MM.1S (cell line): ENCODE measurements around the gene TXNIP.

ENCODE experiments used
- DNase-seq: peaks from one replicate; pipeline ENCODE4 v3.0.0-alpha.2; 2015
- H2AFZ ChIP-seq: fragments of 300-600 bp; sonication (generic); 2 replicates; pipeline ENCODE4 v1.6.0; 2016; ENCODE audit warnings: antibody characterized with exemption, low read length
- H3F3A ChIP-seq: fragments of 300-600 bp; sonication (generic); 2 replicates; pipeline ENCODE4 v1.6.1; 2016; ENCODE audit warnings: mild to moderate bottlenecking, antibody characterized with exemption, low read length, moderate library complexity, mixed read lengths; ENCODE audit not compliant: insufficient read depth
- H3K27ac ChIP-seq: fragments of 300-600 bp; sonication (generic); 2 replicates; pipeline ENCODE4 v1.5.1; 2016; ENCODE audit warnings: mild to moderate bottlenecking, low read length
- H3K27me3 ChIP-seq: fragments of 300-600 bp; sonication (generic); replicated peaks from 2 replicates; pipeline ENCODE4 v1.6.0; 2016; ENCODE audit warnings: low read length; ENCODE audit not compliant: insufficient read depth
- H3K36me3 ChIP-seq: fragments of 300-600 bp; sonication (generic); replicated peaks from 2 replicates; pipeline ENCODE4 v1.6.1; 2016; ENCODE audit warnings: mild to moderate bottlenecking, low read length, mixed read lengths; ENCODE audit not compliant: insufficient read depth
- H3K4me1 ChIP-seq: fragments of 300-600 bp; sonication (generic); 2 replicates; pipeline ENCODE4 v1.6.1; 2016; ENCODE audit warnings: low read length, mixed read lengths
- H3K4me2 ChIP-seq: fragments of 300-600 bp; sonication (generic); 2 replicates; pipeline ENCODE4 v1.6.0; 2016; ENCODE audit warnings: low read depth, low read length
- H3K4me3 ChIP-seq: fragments of 300-600 bp; sonication (generic); 2 replicates; pipeline ENCODE4 v1.5.1; 2016; ENCODE audit warnings: low read length, mixed read lengths
- H3K79me2 ChIP-seq: fragments of 300-600 bp; sonication (generic); 2 replicates; pipeline ENCODE4 v1.6.1; 2016; ENCODE audit warnings: mixed run types, low read length, mixed read lengths
- H3K9ac ChIP-seq: fragments of 300-600 bp; sonication (generic); 2 replicates; pipeline ENCODE4 v1.6.1; 2016; ENCODE audit warnings: low read length, mixed read lengths
- H3K9me2 ChIP-seq: fragments of 300-600 bp; sonication (generic); replicated peaks from 2 replicates; pipeline ENCODE4 v1.6.1; 2016; ENCODE audit warnings: mild to moderate bottlenecking, low read length, mixed read lengths; ENCODE audit not compliant: insufficient read depth
- H3K9me3 ChIP-seq: fragments of 300-600 bp; sonication (generic); replicated peaks from 2 replicates; pipeline ENCODE4 v1.6.1; 2016; ENCODE audit warnings: mild to moderate bottlenecking, low read length, mixed read lengths; ENCODE audit not compliant: insufficient read depth
- H4K20me1 ChIP-seq: fragments of 300-600 bp; sonication (generic); 2 replicates; pipeline ENCODE4 v1.6.1; 2016; ENCODE audit warnings: mild to moderate bottlenecking, low read length, moderate library complexity, mixed read lengths; ENCODE audit not compliant: insufficient read depth
- EZH2 ChIP-seq: fragments of 300-600 bp; sonication (generic); optimal IDR thresholded peaks from 2 replicates; pipeline ENCODE3; 2017; ENCODE audit warnings: low read depth, mild to moderate bottlenecking, antibody characterized with exemption, low read length, mixed read lengths
- EZH2phosphoT487 ChIP-seq: fragments of 300-600 bp; sonication (generic); IDR thresholded peaks from 2 replicates; pipeline ENCODE4 v1.6.1; 2018; ENCODE audit warnings: antibody characterized with exemption, low read length
- TF ChIP-seq, protein P1 (sequence below): fragments of 300-600 bp; sonication (generic); IDR thresholded peaks from 2 replicates; pipeline ENCODE4 v1.5.1; 2016; ENCODE audit warnings: antibody characterized with exemption, low read length, mixed read lengths

The TXNIP gene

DNA sequence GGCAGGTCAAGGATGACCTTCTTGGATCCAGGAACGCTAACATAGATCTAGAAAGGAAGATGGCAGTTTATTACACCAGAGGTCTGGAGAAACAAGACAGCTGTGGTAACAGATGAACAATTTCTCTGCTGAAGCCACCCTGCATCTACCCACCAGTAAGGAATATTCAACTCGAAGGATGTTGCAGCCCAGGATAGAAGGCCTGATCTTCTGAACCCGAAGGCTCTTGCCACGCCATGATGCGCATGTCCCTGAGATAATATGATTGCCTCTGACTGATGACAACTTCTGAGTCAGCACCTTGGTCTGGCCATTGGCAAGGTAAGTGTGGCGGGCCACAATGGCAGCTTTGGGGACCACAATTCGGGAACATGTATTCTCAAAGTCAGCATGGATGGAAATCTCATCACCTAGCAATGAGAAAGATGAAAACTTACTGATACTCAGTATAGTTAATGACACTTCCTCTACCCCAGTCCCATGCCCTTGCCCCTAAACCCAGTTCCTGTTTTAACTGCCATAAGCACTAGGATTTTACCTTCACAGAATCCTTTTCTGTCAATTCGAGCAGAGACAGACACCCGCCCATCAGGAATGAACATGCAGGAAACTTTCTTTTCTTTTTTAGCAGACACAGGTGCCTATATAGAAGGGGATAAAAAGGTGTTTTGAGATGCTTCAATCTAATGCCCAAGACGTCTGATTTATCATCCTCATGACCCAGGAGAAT lies 1.8 kb downstream of the TXNIP start:
- Histone ChIP-seq H3K36me3 (peaks cover 26% of the 10 kb centered on the region), H3K79me2 (peaks cover 49% of the 10 kb centered on the region), H3F3A (peaks cover 92% of the 10 kb centered on the region), H2AFZ (no peak overlapping the region), H3K9me2 (no peaks in the 10 kb centered on the region), H4K20me1 (peaks cover 18% of the 10 kb centered on the region; the same call in 1 of the 2 replicates), H3K9me3 (no peaks in the 10 kb centered on the region), H3K4me1 (peaks cover 43% of the 10 kb centered on the region), H3K27ac (peak overlapping the region; percentile 89; the same call in 1 of the 2 replicates), H3K9ac (peak overlapping the region; percentile 79; the same call in 1 of the 2 replicates), H3K4me2 (peak overlapping the region; percentile 89), H3K27me3 (no peaks in the 10 kb centered on the region), H3K4me3 (peak overlapping the region; percentile 85)
- TF ChIP-seq, protein P1, sequence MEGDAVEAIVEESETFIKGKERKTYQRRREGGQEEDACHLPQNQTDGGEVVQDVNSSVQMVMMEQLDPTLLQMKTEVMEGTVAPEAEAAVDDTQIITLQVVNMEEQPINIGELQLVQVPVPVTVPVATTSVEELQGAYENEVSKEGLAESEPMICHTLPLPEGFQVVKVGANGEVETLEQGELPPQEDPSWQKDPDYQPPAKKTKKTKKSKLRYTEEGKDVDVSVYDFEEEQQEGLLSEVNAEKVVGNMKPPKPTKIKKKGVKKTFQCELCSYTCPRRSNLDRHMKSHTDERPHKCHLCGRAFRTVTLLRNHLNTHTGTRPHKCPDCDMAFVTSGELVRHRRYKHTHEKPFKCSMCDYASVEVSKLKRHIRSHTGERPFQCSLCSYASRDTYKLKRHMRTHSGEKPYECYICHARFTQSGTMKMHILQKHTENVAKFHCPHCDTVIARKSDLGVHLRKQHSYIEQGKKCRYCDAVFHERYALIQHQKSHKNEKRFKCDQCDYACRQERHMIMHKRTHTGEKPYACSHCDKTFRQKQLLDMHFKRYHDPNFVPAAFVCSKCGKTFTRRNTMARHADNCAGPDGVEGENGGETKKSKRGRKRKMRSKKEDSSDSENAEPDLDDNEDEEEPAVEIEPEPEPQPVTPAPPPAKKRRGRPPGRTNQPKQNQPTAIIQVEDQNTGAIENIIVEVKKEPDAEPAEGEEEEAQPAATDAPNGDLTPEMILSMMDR, result no peak
- TF ChIP-seq EZH2 (no peak), EZH2phosphoT487 (no peak)
- DNase-seq, result peak; percentile 14

DNA sequence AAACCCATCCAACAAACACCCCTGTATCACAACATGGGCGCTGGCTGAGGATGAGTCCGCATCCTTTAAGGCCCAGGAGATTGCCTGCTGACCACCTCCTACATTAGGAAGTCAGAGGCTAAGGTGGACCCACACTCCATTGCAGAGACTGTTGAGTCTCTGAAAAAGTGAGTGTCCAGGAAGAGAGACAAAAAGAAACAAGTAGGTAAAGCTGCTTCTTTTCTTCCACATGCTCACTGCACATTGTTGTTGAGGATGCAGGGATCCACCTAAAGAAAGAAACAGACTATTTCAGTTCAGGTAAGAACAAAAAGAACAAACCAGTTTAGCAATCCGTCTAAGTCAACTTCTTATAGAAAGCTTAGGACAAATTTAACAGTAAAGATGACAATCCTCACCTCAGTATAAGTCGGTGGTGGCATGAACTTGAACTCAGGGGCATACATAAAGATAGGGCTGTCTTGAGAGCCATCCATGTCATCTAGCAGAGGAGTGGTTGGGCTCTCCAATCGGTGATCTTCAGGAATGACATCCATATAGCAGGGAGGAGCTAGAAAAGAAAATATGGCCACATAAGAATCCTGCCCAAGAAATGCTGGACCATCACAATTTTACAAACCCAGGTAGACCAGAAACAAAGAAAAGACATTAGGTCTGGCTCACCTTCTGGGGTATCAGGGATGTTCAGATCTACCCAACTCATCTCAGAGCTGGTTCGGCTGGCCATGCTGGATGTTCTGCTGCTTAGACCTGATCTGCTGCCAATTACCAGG lies 2.6 kb downstream of the TXNIP start:
- TF ChIP-seq EZH2phosphoT487, result no peak
- TF ChIP-seq, protein P1, result no peak
- no peak for TF ChIP-seq EZH2
- H3K27ac ChIP-seq, result no peak overlapping the region; the same call in 1 of the 2 replicates

DNA sequence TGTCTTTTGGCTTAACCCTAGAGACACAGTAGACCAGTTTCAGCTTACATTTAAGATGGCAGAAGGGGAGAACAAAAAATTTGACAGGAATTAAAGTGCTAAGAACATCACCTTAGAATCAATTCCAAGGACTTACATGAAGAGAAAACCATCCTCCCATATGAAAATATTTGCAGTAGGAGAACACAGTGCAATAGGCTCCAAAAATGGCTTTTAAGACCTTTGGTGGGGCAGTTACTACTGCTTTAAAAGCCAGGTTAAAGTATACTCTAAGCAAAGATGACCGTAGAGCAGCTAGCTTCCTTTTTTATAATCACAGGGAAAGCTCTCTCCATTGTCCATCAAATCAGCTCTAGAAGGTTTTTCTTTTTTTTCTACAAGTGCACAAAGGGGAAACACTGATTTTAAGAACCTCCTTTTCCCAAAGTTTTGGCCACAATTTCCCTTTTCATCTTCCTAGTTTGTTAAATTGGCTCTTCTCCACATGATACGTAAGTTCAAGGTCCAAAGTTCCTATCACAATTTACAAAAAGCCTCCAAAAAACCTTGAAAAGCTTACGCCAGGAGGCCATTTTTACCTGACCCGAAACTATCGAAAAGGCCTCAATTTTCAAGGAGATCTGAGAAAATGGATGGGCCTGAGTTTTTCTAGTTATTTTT lies 3.3 kb downstream of the TXNIP start:
- H3K79me2 ChIP-seq, result peaks cover 42% of the 10 kb centered on the region
- H4K20me1 ChIP-seq, result peaks cover 18% of the 10 kb centered on the region; the same call in 1 of the 2 replicates
- peak overlapping the region; percentile 89 for H3K4me2 ChIP-seq
- H3K4me3 ChIP-seq, result peak overlapping the region; percentile 85
- no peaks in the 10 kb centered on the region for H3K9me3 ChIP-seq
- H3K9ac ChIP-seq, result no peak overlapping the region
- peaks cover 78% of the 10 kb centered on the region for H3F3A ChIP-seq
- no peaks in the 10 kb centered on the region for H3K27me3 ChIP-seq
- H3K27ac ChIP-seq, result peak overlapping the region; percentile 11; the same call in 1 of the 2 replicates
- TF ChIP-seq, protein P1, result no peak
- TF ChIP-seq EZH2phosphoT487, result no peak
- TF ChIP-seq EZH2, result no peak
- H3K36me3 ChIP-seq, result peaks cover 26% of the 10 kb centered on the region
- no peaks in the 10 kb centered on the region for H3K9me2 ChIP-seq
- peaks cover 29% of the 10 kb centered on the region for H3K4me1 ChIP-seq
- DNase-seq, result peak; percentile 5
- H2AFZ ChIP-seq, result no peak overlapping the region

More for the DNA sequence above, 2.6 kb downstream of the TXNIP start:
- Histone ChIP-seq H3K9me2 (no peaks in the 10 kb centered on the region), H3F3A (peaks cover 85% of the 10 kb centered on the region), H3K4me2 (peak overlapping the region; percentile 89), H3K27me3 (no peaks in the 10 kb centered on the region), H3K36me3 (peaks cover 26% of the 10 kb centered on the region), H3K9me3 (no peaks in the 10 kb centered on the region), H2AFZ (no peak overlapping the region), H4K20me1 (peaks cover 18% of the 10 kb centered on the region; the same call in 1 of the 2 replicates), H3K4me3 (peak overlapping the region; percentile 85), H3K4me1 (peaks cover 36% of the 10 kb centered on the region), H3K79me2 (peaks cover 49% of the 10 kb centered on the region), H3K9ac (peak overlapping the region; percentile 79; the same call in 1 of the 2 replicates)
- DNase-seq, result peak; percentile 6
